ENCODE results near the gene MAGEB4.

The MAGEB4 gene

GRCh38 chrX:30280428-30280827 lies 38.6 kb downstream of the MAGEB4 start:
- DNase-seq (ENCODE audit: low read depth, low spot score) = no peak
- TF ChIP-seq CTCF (IDR thresholded peaks at IDR 0.05; ENCODE audit: low read depth, low read length) = no peak
- H3K4me3 ChIP-seq (ENCODE audit: low read depth, low read length) = no peak overlapping the region
- in situ Hi-C loops (cut with HindIII; ENCODE audit: low sequenced_read_pairs) = no loop called here

DNA sequence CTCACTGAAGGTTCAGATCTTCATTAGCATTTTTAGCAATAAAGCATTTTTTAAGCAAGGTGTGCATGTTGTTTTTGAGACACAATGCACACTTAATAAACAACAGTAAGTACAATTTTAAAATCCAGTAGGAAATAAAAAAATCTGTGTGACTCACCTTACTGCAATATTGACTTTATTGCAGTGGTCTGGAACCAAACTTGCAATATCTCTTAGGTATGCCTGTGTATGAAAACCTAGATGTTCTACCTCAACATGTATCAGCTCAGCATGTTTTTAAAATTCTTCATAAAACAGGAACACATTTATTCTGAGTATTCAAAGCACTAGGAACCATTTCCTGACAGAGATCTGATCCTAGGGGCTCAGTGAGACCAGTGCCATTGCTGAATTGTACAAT lies 40.7 kb downstream of the MAGEB4 start:
- in situ Hi-C loops (cut with HindIII; ENCODE audit: low sequenced_read_pairs) = no loop called here
- no peak for DNase-seq (ENCODE audit: low read depth, low spot score)
- TF ChIP-seq CTCF (IDR thresholded peaks at IDR 0.05; ENCODE audit: low read depth, low read length) = no peak
- H3K4me3 ChIP-seq (ENCODE audit: low read depth, low read length) = no peak overlapping the region

- in situ Hi-C loops (cut with HindIII; ENCODE audit: low sequenced_read_pairs) = no loop called here
- TF ChIP-seq CTCF (IDR thresholded peaks at IDR 0.05; ENCODE audit: low read depth, low read length) = no peak
- peak; percentile 88 for DNase-seq (ENCODE audit: low read depth, low spot score)
- H3K4me3 ChIP-seq (ENCODE audit: low read depth, low read length) = no peak overlapping the region
Measured at GRCh38 chrX:30283456-30284200, 41.8 kb downstream of the MAGEB4 start.
